NCI-H2171 treated with DMSO at 0.1 percent for 48 hours (cell line): ENCODE measurements around the gene RALGPS1.

Experiments used
- DNase-seq: peaks from one replicate; lab custom pipeline; 2025; lab: John Stamatoyannopoulos, UW

The RALGPS1 gene

GRCh38 chr9:126914458-126915280 is at the start of gene RALGPS1:
RALGPS1 (plus strand) TSS chr9:126914782; CDS start chr9:126962290, 47,508 bp downstream.
- peak; percentile 98 for DNase-seq

- DNase-seq = no peak
Observed at GRCh38 chr9:126869368-126869767, 45.2 kb upstream of the RALGPS1 start.

GRCh38 chr9:126872516-126872915 is 42.1 kb upstream of the RALGPS1 start:
- no peak for DNase-seq

GRCh38 chr9:126874546-126875314 is 39.9 kb upstream of the RALGPS1 start:
- DNase-seq = no peak

GRCh38 chr9:126875756-126876510 is 38.6 kb upstream of the RALGPS1 start:
- no peak for DNase-seq

GRCh38 chr9:126876531-126876930 is 38.1 kb upstream of the RALGPS1 start:
- no peak for DNase-seq

- DNase-seq = no peak
Observed at GRCh38 chr9:126877418-126877817, 37.2 kb upstream of the RALGPS1 start.

- DNase-seq = no peak
Observed at GRCh38 chr9:126879288-126879687, 35.3 kb upstream of the RALGPS1 start.

GRCh38 chr9:126880226-126880946 is 34.2 kb upstream of the RALGPS1 start:
- DNase-seq = no peak

- DNase-seq = no peak
Observed at GRCh38 chr9:126880947-126881332, 33.6 kb upstream of the RALGPS1 start.

GRCh38 chr9:126882746-126883145 is 31.8 kb upstream of the RALGPS1 start:
- DNase-seq = no peak

GRCh38 chr9:126883636-126884035 is 30.9 kb upstream of the RALGPS1 start:
- DNase-seq = no peak

GRCh38 chr9:126885131-126885641 is 29.4 kb upstream of the RALGPS1 start:
- no peak for DNase-seq

GRCh38 chr9:126886034-126886822 is 28.4 kb upstream of the RALGPS1 start:
- no peak for DNase-seq

GRCh38 chr9:126886897-126887296 is 27.7 kb upstream of the RALGPS1 start:
- DNase-seq = no peak

- peak; percentile 16 for DNase-seq
Observed at GRCh38 chr9:126891676-126892075, 22.9 kb upstream of the RALGPS1 start.

GRCh38 chr9:126893079-126893478 is 21.5 kb upstream of the RALGPS1 start:
- no peak for DNase-seq

GRCh38 chr9:126894052-126894603 is 20.5 kb upstream of the RALGPS1 start:
- DNase-seq = no peak

GRCh38 chr9:126902210-126902609 is 12.4 kb upstream of the RALGPS1 start:
- peak; percentile 93 for DNase-seq

- no peak for DNase-seq
Observed at GRCh38 chr9:126904586-126904985, 10.0 kb upstream of the RALGPS1 start.
